Esophagus squamous epithelium (tissue), 4 donors: ENCODE results near the gene IL26.

ENCODE experiments used
- POLR2A ChIP-seq, 4 donors: fragments of 450-650 bp; IDR thresholded peaks; one replicate each; pipeline ENCODE4 v1.6.1; 2017; ENCODE audit warnings: antibody characterized with exemption in 4 of 4, mild to moderate bottlenecking in 4 of 4, moderate library complexity in 3 of 4
- TF ChIP-seq, protein P1 (sequence below), 6 experiments: fragments of 450-650 bp in 4 of 6; fragments of 200-600 bp in 2 of 6; sonication (generic) in 2 of 6; IDR thresholded peaks; one replicate each; pipeline ENCODE4 v1.5.1; 2016 to 2019; ENCODE audit warnings: antibody characterized with exemption in 6 of 6, mild to moderate bottlenecking in 4 of 6, moderate library complexity in 4 of 6

GRCh38 chr12:68170726-68171125 is 54.9 kb downstream of the IL26 start:
- TF ChIP-seq, protein P1, sequence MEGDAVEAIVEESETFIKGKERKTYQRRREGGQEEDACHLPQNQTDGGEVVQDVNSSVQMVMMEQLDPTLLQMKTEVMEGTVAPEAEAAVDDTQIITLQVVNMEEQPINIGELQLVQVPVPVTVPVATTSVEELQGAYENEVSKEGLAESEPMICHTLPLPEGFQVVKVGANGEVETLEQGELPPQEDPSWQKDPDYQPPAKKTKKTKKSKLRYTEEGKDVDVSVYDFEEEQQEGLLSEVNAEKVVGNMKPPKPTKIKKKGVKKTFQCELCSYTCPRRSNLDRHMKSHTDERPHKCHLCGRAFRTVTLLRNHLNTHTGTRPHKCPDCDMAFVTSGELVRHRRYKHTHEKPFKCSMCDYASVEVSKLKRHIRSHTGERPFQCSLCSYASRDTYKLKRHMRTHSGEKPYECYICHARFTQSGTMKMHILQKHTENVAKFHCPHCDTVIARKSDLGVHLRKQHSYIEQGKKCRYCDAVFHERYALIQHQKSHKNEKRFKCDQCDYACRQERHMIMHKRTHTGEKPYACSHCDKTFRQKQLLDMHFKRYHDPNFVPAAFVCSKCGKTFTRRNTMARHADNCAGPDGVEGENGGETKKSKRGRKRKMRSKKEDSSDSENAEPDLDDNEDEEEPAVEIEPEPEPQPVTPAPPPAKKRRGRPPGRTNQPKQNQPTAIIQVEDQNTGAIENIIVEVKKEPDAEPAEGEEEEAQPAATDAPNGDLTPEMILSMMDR (IDR thresholded peaks at IDR 0.05): no peak
- no peak for TF ChIP-seq POLR2A (IDR thresholded peaks at IDR 0.05)
